ENCODE results near the gene SYNPR.

GRCh38 chr3:63478990-63479660 lies 201.0 kb downstream of the SYNPR start:
- TF ChIP-seq, protein P1, sequence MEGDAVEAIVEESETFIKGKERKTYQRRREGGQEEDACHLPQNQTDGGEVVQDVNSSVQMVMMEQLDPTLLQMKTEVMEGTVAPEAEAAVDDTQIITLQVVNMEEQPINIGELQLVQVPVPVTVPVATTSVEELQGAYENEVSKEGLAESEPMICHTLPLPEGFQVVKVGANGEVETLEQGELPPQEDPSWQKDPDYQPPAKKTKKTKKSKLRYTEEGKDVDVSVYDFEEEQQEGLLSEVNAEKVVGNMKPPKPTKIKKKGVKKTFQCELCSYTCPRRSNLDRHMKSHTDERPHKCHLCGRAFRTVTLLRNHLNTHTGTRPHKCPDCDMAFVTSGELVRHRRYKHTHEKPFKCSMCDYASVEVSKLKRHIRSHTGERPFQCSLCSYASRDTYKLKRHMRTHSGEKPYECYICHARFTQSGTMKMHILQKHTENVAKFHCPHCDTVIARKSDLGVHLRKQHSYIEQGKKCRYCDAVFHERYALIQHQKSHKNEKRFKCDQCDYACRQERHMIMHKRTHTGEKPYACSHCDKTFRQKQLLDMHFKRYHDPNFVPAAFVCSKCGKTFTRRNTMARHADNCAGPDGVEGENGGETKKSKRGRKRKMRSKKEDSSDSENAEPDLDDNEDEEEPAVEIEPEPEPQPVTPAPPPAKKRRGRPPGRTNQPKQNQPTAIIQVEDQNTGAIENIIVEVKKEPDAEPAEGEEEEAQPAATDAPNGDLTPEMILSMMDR (IDR thresholded peaks at IDR 0.05): no peak
- TF ChIP-seq POLR2A (IDR thresholded peaks at IDR 0.05): no peak
